ENCODE data around the gene TPGS1.

DNA sequence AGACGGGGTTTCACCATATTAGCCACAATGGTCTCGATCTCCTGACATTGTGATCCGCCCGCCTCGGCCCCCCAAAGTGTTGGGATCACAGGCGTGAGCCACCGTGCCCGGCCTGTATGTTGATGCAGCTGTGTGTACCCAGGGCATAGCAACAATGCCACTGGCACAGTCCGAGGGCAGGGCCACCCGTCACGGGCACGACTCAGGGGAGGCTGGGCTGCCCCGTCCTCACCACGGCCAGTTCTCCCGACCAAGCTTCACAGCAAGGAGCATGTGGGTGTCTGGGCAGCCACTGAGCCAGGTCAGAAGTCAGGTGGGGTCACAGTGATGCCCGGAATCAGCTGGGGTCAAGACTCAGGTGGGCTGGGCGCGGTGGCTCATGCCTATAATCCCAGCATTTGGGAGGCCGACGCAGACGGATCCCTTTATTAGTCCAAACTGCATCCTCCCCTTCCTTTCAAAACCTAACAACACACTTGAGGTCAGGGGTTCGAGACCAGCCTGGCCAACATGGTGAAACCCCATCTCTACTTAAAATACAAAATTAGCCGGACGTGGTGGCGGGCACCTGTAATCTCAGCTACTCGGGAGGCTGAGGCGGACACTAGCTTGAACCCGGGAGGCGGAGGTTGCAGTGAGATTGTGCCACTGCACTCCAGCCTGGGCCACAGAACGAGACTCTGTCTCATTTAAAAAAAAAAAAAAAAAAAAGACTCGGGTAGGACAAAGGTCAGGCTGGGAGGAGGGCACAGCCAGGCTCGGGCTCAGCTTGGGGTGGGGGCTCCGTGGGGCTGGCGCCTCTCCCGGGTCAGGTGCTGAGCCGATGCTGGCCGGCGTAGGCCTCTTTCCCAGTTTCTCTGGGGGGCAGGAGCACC lies 23.1 kb downstream of the TPGS1 start:
- TF ChIP-seq POLR2A (IDR thresholded peaks at IDR 0.05; ENCODE audit: low read length), result no peak
- TF ChIP-seq GATA1 (IDR thresholded peaks at IDR 0.05; ENCODE audit: low read depth, low read length), result no peak
